SK-N-MC (cell line): Measurements from ENCODE around the gene RPL38.

Experiments
- EZH2 ChIP-seq: fragments of 200-600 bp; sonication (generic); IDR thresholded peaks from one replicate; pipeline ENCODE4 v1.6.1; 2017; ENCODE audit warnings: antibody characterized with exemption
- FOXP2 ChIP-seq: optimal IDR thresholded peaks from 2 replicates; pipeline ENCODE3; 2011; ENCODE audit warnings: mild to moderate bottlenecking, moderate library complexity; ENCODE audit not compliant: insufficient read depth; ENCODE audit errors: extremely low read length, control extremely low read depth
- POLR2AphosphoS5 ChIP-seq: IDR thresholded peaks from 2 replicates; pipeline ENCODE4 v1.6.1; 2012; ENCODE audit warnings: mild to moderate bottlenecking, low read depth, low read length, borderline replicate concordance

GRCh38 chr17:74156878-74157277 is 46.6 kb upstream of the RPL38 start:
- TF ChIP-seq POLR2AphosphoS5 = no peak
- TF ChIP-seq EZH2 = no peak
- TF ChIP-seq FOXP2 = no peak
